WTC11 (cell line): ENCODE measurements around the gene ROR2. TPM values are rescaled to one million over a fixed set of nuclear protein-coding genes. Genes with fewer than 3 reads are reported as not detected.

Experiments used
- ATAC-seq: fragments of 200-7000 bp; cut with Tn5 transposase; 2 replicates; pipeline ENCODE4 v1.10.0; 2021; ENCODE audit warnings: mild to moderate bottlenecking, moderate library complexity
- CTCF ChIA-PET: fragments of 300-600 bp; sonication (Branson Sonifier 250); formaldehyde crosslinking; loops from one replicate; lab custom pipeline; 2021; ENCODE audit warnings: antibody characterized with exemption; lab: Charles Lee
- POLR2A ChIA-PET: fragments of 350-600 bp; sonication (Branson Sonifier 250); formaldehyde crosslinking; loops from one replicate; lab custom pipeline; 2021; ENCODE audit warnings: antibody characterized with exemption; lab: Charles Lee
- DNase-seq: peaks from one replicate; pipeline ENCODE4 v3.0.0; 2021; ENCODE audit warnings: low spot score
- H3K27ac Mint-ChIP-seq: 2 replicates; pipeline ENCODE4 v1.8.0; 2021; ENCODE audit warnings: mixed read lengths
- H3K27me3 Mint-ChIP-seq: 2 replicates; pipeline ENCODE4 v1.8.0; 2021; ENCODE audit warnings: low read depth, mild to moderate bottlenecking, moderate library complexity, mixed read lengths
- H3K36me3 Mint-ChIP-seq: 2 replicates; pipeline ENCODE4 v1.8.0; 2021; ENCODE audit warnings: mixed read lengths
- H3K4me1 Mint-ChIP-seq: 2 replicates; pipeline ENCODE4 v1.8.0; 2022; ENCODE audit warnings: mixed read lengths
- H3K4me3 Mint-ChIP-seq: 2 replicates; pipeline ENCODE4 v1.8.0; 2021; ENCODE audit warnings: mild to moderate bottlenecking, moderate library complexity, mixed read lengths
- H3K9me3 Mint-ChIP-seq: 2 replicates; pipeline ENCODE4 v1.8.0; 2021; ENCODE audit warnings: mixed read lengths
- EMX1 ChIP-seq: fragments of 250-450 bp; sonication (Bioruptor Pico); IDR thresholded peaks from 2 replicates; pipeline ENCODE4 v1.8.0; 2021; ENCODE audit warnings: mild to moderate bottlenecking
- ERG ChIP-seq: fragments of 250-450 bp; sonication (Bioruptor Pico); IDR thresholded peaks from 2 replicates; pipeline ENCODE4 v1.8.0; 2021; ENCODE audit warnings: mild to moderate bottlenecking
- GTF2I ChIP-seq: fragments of 250-450 bp; sonication (Bioruptor Pico); conservative IDR thresholded peaks from 2 replicates; pipeline ENCODE4 v1.4.0; 2021; ENCODE audit warnings: mild to moderate bottlenecking
- IRF2 ChIP-seq: sonication (generic); formaldehyde crosslinking; IDR thresholded peaks from 2 replicates; pipeline ENCODE4 v1.8.0; 2022; ENCODE audit warnings: low read depth, missing genetic modification reagents, borderline replicate concordance
- RORB ChIP-seq: fragments of 250-450 bp; sonication (Bioruptor Pico); IDR thresholded peaks from 2 replicates; pipeline ENCODE4 v1.9.0; 2021; ENCODE audit warnings: mild to moderate bottlenecking
- TCF7 ChIP-seq: sonication (generic); formaldehyde crosslinking; IDR thresholded peaks from 2 replicates; pipeline ENCODE4 v1.8.0; 2022; ENCODE audit warnings: mild to moderate bottlenecking, low read depth, missing genetic modification reagents, moderate library complexity
- TP53 ChIP-seq: sonication (generic); formaldehyde crosslinking; IDR thresholded peaks from 2 replicates; pipeline ENCODE4 v1.8.1; 2023; ENCODE audit warnings: mild to moderate bottlenecking, missing genetic modification reagents
- ZNF281 ChIP-seq: sonication (generic); formaldehyde crosslinking; IDR thresholded peaks from 2 replicates; pipeline ENCODE4 v1.8.0; 2023; ENCODE audit warnings: mild to moderate bottlenecking, missing genetic modification reagents
- ZNF317 ChIP-seq: sonication (generic); formaldehyde crosslinking; IDR thresholded peaks from 2 replicates; pipeline ENCODE4 v1.8.1; 2023; ENCODE audit warnings: low read depth, mild to moderate bottlenecking, moderate library complexity, missing genetic modification reagents, borderline replicate concordance
- ZNF671 ChIP-seq: fragments of 250-450 bp; sonication (Bioruptor Pico); IDR thresholded peaks from 2 replicates; pipeline ENCODE4 v1.8.0; 2021; ENCODE audit warnings: mild to moderate bottlenecking
- ZSCAN18 ChIP-seq: fragments of 250-450 bp; sonication (Bioruptor Pico); IDR thresholded peaks from 2 replicates; pipeline ENCODE4 v2.1.2; 2022; ENCODE audit warnings: mild to moderate bottlenecking, moderate library complexity
- total RNA-seq: library from RNA; stranded (reverse); gene quantifications from 3 replicates; pipeline ENCODE4 v1.2.3, GENCODE V29; 2021
- TF ChIP-seq, protein P1 (sequence below): sonication (generic); formaldehyde crosslinking; IDR thresholded peaks from 2 replicates; pipeline ENCODE4 v1.8.0; 2022; ENCODE audit warnings: missing genetic modification reagents
- TF ChIP-seq, protein P2 (sequence below): sonication (generic); formaldehyde crosslinking; IDR thresholded peaks from 2 replicates; pipeline ENCODE4 v1.8.1; 2023; ENCODE audit warnings: mild to moderate bottlenecking, moderate library complexity, missing genetic modification reagents
- TF ChIP-seq, protein P3 (sequence below): sonication (generic); formaldehyde crosslinking; IDR thresholded peaks from 2 replicates; pipeline ENCODE4 v1.8.0; 2022; ENCODE audit warnings: mild to moderate bottlenecking, missing genetic modification reagents

The ROR2 gene
- total RNA-seq, 1 experiment from 2014 or later, result 19.8 TPM

DNA sequence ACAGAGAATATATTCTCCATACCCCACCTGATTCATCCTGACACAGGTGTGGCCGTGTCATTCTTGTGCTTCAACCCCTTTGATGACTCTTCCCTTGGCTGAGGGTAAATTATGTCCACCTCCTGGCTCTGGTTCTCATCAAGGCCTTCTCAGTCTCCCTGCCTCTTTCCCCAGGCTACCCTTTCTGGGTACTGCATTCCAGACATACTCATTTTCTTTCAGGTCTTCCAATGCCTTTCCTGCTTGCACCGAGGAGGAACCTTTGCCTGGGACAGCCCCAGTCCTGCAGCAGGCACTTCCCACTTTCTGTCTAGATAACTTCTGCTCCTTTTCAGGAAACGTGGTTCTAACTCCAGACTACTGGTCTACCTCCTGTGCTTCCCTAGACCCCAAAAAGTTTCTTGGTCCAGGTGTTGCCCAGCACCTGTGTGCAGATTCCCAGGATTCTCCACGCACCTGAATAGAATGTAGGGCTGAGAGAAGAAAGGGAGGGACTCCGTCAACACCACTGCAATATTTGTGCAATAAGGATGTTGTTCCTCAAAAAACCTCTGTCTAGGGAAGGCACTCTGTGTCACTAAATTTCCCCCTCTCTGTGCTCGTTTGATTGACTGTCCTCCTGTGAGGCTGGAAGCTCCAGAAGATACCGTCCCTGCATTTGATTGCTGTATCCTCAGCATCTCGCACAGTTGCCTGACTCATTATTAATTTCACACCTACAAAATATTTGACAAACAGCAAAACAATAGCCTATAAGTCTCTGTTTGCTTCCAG is 271.0 kb downstream of the ROR2 start:
- no peaks in the 10 kb centered on the region for H3K36me3 Mint-ChIP-seq
- H3K4me3 Mint-ChIP-seq, result no peak overlapping the region
- no peak for DNase-seq
- POLR2A ChIA-PET, result no interaction called here
- H3K27ac Mint-ChIP-seq, result no peak overlapping the region; the same call in 1 of the 2 replicates
- CTCF ChIA-PET, result no interaction called here
- ATAC-seq, result peak; percentile 36; the same call in 1 of the 2 replicates
- no peaks in the 10 kb centered on the region for H3K9me3 Mint-ChIP-seq
- peaks cover 2% of the 10 kb centered on the region; the same call in 1 of the 2 replicates for H3K27me3 Mint-ChIP-seq
- TF ChIP-seq, protein P1, sequence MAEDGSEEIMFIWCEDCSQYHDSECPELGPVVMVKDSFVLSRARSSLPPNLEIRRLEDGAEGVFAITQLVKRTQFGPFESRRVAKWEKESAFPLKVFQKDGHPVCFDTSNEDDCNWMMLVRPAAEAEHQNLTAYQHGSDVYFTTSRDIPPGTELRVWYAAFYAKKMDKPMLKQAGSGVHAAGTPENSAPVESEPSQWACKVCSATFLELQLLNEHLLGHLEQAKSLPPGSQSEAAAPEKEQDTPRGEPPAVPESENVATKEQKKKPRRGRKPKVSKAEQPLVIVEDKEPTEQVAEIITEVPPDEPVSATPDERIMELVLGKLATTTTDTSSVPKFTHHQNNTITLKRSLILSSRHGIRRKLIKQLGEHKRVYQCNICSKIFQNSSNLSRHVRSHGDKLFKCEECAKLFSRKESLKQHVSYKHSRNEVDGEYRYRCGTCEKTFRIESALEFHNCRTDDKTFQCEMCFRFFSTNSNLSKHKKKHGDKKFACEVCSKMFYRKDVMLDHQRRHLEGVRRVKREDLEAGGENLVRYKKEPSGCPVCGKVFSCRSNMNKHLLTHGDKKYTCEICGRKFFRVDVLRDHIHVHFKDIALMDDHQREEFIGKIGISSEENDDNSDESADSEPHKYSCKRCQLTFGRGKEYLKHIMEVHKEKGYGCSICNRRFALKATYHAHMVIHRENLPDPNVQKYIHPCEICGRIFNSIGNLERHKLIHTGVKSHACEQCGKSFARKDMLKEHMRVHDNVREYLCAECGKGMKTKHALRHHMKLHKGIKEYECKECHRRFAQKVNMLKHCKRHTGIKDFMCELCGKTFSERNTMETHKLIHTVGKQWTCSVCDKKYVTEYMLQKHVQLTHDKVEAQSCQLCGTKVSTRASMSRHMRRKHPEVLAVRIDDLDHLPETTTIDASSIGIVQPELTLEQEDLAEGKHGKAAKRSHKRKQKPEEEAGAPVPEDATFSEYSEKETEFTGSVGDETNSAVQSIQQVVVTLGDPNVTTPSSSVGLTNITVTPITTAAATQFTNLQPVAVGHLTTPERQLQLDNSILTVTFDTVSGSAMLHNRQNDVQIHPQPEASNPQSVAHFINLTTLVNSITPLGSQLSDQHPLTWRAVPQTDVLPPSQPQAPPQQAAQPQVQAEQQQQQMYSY (CRISPR knock-in tag), result no peak
- no peak for TF ChIP-seq GTF2I (CRISPR knock-in tag)
- peaks cover 29% of the 10 kb centered on the region for H3K4me1 Mint-ChIP-seq

DNA sequence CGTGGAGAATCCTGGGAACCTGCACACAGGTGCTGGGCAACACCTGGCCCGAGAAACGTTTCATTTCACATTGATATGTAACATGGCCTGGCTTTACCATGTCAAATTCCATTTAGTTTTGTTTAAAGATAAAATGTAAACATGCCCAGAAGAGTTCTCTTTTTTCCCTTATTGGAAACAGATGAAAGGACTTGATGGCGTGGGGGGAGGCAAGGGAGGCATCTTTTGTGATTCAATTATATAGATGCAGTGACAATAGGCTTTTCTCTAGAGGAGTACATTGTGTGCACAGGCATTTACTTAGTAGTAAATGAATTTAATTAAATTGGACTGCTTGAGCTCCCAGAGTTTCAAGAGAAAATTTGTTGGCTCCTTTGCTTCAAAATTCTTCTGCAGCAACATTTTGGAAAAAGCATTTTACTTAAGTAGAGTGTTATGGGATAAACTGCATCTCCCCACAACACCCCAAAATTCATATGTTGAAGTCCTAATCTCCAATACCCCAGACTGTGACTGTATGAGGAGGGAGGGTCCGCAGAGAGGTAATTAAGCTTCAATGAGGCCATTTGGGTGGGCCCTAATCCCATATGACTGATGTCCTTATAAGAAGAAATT is 272.1 kb downstream of the ROR2 start:
- ATAC-seq (no peak; the same call in 1 of the 2 replicates), DNase-seq (no peak)
- POLR2A ChIA-PET, result no interaction called here
- peaks cover 23% of the 10 kb centered on the region for H3K4me1 Mint-ChIP-seq
- TF ChIP-seq ERG (CRISPR knock-in tag) (no peak), EMX1 (CRISPR knock-in tag) (no peak), ZNF317 (CRISPR knock-in tag) (no peak)
- TF ChIP-seq, all 79 proteins: peak for 0
- Mint-ChIP-seq H3K27me3 (peaks cover 2% of the 10 kb centered on the region; the same call in 1 of the 2 replicates), H3K27ac (no peak overlapping the region), H3K4me3 (no peak overlapping the region), H3K36me3 (no peaks in the 10 kb centered on the region), H3K9me3 (no peaks in the 10 kb centered on the region)
- CTCF ChIA-PET, result no interaction called here

- Mint-ChIP-seq H3K27ac (no peak overlapping the region), H3K27me3 (peaks cover 2% of the 10 kb centered on the region; the same call in 1 of the 2 replicates), H3K36me3 (no peaks in the 10 kb centered on the region), H3K4me1 (peaks cover 20% of the 10 kb centered on the region), H3K9me3 (no peaks in the 10 kb centered on the region), H3K4me3 (no peak overlapping the region)
- DNase-seq (no peak), ATAC-seq (no peak)
- ChIA-PET POLR2A (no interaction called here), CTCF (no interaction called here)
- no peak for TF ChIP-seq TCF7 (CRISPR knock-in tag)
- no peak for TF ChIP-seq ZSCAN18 (CRISPR knock-in tag)
- no peak for TF ChIP-seq TP53 (CRISPR knock-in tag)
- no peak for TF ChIP-seq RORB (CRISPR knock-in tag)
- TF ChIP-seq, protein P2, sequence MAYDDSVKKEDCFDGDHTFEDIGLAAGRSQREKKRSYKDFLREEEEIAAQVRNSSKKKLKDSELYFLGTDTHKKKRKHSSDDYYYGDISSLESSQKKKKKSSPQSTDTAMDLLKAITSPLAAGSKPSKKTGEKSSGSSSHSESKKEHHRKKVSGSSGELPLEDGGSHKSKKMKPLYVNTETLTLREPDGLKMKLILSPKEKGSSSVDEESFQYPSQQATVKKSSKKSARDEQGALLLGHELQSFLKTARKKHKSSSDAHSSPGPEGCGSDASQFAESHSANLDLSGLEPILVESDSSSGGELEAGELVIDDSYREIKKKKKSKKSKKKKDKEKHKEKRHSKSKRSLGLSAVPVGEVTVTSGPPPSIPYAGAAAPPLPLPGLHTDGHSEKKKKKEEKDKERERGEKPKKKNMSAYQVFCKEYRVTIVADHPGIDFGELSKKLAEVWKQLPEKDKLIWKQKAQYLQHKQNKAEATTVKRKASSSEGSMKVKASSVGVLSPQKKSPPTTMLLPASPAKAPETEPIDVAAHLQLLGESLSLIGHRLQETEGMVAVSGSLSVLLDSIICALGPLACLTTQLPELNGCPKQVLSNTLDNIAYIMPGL (CRISPR knock-in tag), result no peak
- TF ChIP-seq, protein P3, sequence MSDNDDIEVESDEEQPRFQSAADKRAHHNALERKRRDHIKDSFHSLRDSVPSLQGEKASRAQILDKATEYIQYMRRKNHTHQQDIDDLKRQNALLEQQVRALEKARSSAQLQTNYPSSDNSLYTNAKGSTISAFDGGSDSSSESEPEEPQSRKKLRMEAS (CRISPR knock-in tag), result no peak
- TF ChIP-seq ZNF671, result no peak
- no peak for TF ChIP-seq ZNF281 (CRISPR knock-in tag)
- TF ChIP-seq, protein P1 (CRISPR knock-in tag), result no peak
- TF ChIP-seq IRF2 (CRISPR knock-in tag), result no peak
Measured at GRCh38 chr9:91677331-91677730, 272.7 kb downstream of the ROR2 start.
